ENCODE measurements around the gene IRF2. TPM values are rescaled to one million over a fixed set of nuclear protein-coding genes. Genes with fewer than 3 reads are reported as not detected.

The IRF2 gene
- polyA plus RNA-seq, 2 of the 4 experiments (the other 2 are of a cell fraction): 11.0 to 23.5 TPM

GRCh38 chr4:184455299-184455698 is 19.1 kb downstream of the IRF2 start:
- 97% methylated on average over 7 of the region's 7 CpGs for WGBS (ENCODE audit: missing lambda C conversion rate)
- ChIA-PET CTCF (no interaction called here), POLR2A (no interaction called here)
- DNase-seq (ENCODE audit: low read depth in 1 of 2, low spot score in 1 of 2) (no peak), ATAC-seq (no peak), FAIRE-seq (no peak)
- no peak overlapping the region for H3K27ac ChIP-seq
- H3K4me3 ChIP-seq: no peak overlapping the region
- no peaks in the 10 kb centered on the region for H3K4me1 ChIP-seq
- H3K9me3 ChIP-seq: no peaks in the 10 kb centered on the region
- no peak overlapping the region for H3K4me2 ChIP-seq
- TF ChIP-seq NR3C1 (IDR thresholded peaks at IDR 0.05): no peak
- TF ChIP-seq EHMT2 (IDR thresholded peaks at IDR 0.05; ENCODE audit: low read depth): no peak
- TF ChIP-seq MAZ (IDR thresholded peaks at IDR 0.05; ENCODE audit: borderline replicate concordance, low read depth, low read length): no peak
- no peak for TF ChIP-seq CHD4 (IDR thresholded peaks at IDR 0.05; ENCODE audit: borderline replicate concordance)
- TF ChIP-seq RARB (CRISPR knock-in tag; IDR thresholded peaks at IDR 0.05): no peak
- no peak for TF ChIP-seq HMGXB4 (CRISPR knock-in tag; IDR thresholded peaks at IDR 0.05; ENCODE audit: borderline replicate concordance)
- TF ChIP-seq FOXS1 (CRISPR knock-in tag; IDR thresholded peaks at IDR 0.05): no peak
- TF ChIP-seq ESRRA (IDR thresholded peaks at IDR 0.05; ENCODE audit: borderline replicate concordance, low read length): no peak
- TF ChIP-seq BHLHE40 (IDR thresholded peaks at IDR 0.05; ENCODE audit: low read depth, low read length): no peak
- TF ChIP-seq EHF (CRISPR knock-in tag; IDR thresholded peaks at IDR 0.05): no peak
- no peak for TF ChIP-seq RNF2 (IDR thresholded peaks at IDR 0.05; ENCODE audit: borderline replicate concordance, low read depth)
- TF ChIP-seq E2F6 (IDR thresholded peaks at IDR 0.05; ENCODE audit: borderline replicate concordance, low read depth): no peak
- no peak for TF ChIP-seq CEBPB (IDR thresholded peaks at IDR 0.05)

- FAIRE-seq (no peak), ATAC-seq (peak in 1 of 2 experiments; percentile 57; a peak in 2 of 6 replicates), DNase-seq (ENCODE audit: low read depth in 1 of 2, low spot score in 1 of 2) (no peak)
- no peak overlapping the region for H3K4me3 ChIP-seq
- CTCF ChIA-PET: no interaction called here
- TF ChIP-seq PBX3 (IDR thresholded peaks at IDR 0.05) (no peak), HMGXB4 (CRISPR knock-in tag; IDR thresholded peaks at IDR 0.05; ENCODE audit: borderline replicate concordance) (no peak), CEBPB (IDR thresholded peaks at IDR 0.05) (no peak), FOSB (CRISPR knock-in tag; IDR thresholded peaks at IDR 0.05) (no peak), ELK1 (IDR thresholded peaks at IDR 0.05; ENCODE audit: low read depth, low read length) (no peak), BHLHE40 (IDR thresholded peaks at IDR 0.05; ENCODE audit: low read depth, low read length) (no peak), SREBF2 (IDR thresholded peaks at IDR 0.05) (no peak), PHF8 (IDR thresholded peaks at IDR 0.05; ENCODE audit: borderline replicate concordance, low read depth) (no peak), HOXB13 (CRISPR knock-in tag; IDR thresholded peaks at IDR 0.05; ENCODE audit: low read depth) (no peak), NFE2L2 (conservative IDR thresholded peaks at IDR 0.05; ENCODE audit: low read length) (no peak), RAD21 (conservative IDR thresholded peaks at IDR 0.05 in 1 of 2, IDR thresholded peaks at IDR 0.05 in 1 of 2) (no peak), POLR2AphosphoS2 (conservative IDR thresholded peaks at IDR 0.05; ENCODE audit: low read length) (no peak), USF2 (IDR thresholded peaks at IDR 0.05) (no peak)
- no peak overlapping the region for H3K4me2 ChIP-seq
- H3K9me3 ChIP-seq: no peaks in the 10 kb centered on the region
- H3K4me1 ChIP-seq: no peaks in the 10 kb centered on the region
- no peak overlapping the region for H3K27ac ChIP-seq
- POLR2A ChIA-PET: no interaction called here
- WGBS (ENCODE audit: missing lambda C conversion rate): 53% methylated on average over 10 of the region's 10 CpGs
Observed at GRCh38 chr4:184453365-184454160, 20.8 kb downstream of the IRF2 start.
